NCI-H774 (cell line): ENCODE measurements around the gene LHB.
"Not testable (repeated sequence)": the region's sequence is repeated elsewhere in the genome, so short reads cannot be mapped to it uniquely, and the experiment has no call there.

Source experiments
- DNase-seq: peaks from one replicate; lab custom pipeline; 2025; lab: John Stamatoyannopoulos, UW

The LHB gene

DNA sequence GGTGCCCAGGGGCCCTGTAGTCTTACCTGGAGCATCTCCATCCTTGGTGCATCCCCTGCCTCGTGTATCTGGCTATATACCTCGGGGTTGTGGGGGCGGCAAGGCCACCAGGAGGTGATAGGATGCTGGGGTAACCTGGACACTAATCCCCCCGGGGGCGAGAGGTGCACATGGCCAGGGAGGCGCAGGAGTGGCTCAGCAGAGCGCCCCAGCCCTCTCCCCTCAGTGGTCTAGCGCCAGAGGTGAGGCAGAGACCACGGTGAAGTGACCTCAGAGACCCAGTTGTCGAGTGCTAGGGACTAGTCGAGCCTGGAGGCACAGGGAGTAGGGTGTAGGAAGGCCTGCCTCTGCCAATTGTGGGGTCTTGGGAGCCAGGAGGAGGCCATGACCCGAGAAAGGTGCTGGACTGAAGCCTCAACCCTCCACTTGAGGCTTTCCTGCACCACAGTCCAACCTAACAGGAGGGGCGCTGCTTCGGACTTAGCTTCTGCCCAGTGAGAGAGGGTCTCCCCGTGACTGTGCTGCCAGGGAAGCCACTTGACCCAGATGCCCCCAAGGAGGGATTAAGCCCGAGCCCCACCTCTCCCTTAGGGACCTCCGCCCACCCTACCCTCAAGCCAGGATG is at the start of gene LHB:
Gene LHB, minus strand, starts transcription at position 51 of the 625 bp plus-strand sequence. Its CDS starts 10 bp downstream, at position 41.
- no peak for DNase-seq

DNA sequence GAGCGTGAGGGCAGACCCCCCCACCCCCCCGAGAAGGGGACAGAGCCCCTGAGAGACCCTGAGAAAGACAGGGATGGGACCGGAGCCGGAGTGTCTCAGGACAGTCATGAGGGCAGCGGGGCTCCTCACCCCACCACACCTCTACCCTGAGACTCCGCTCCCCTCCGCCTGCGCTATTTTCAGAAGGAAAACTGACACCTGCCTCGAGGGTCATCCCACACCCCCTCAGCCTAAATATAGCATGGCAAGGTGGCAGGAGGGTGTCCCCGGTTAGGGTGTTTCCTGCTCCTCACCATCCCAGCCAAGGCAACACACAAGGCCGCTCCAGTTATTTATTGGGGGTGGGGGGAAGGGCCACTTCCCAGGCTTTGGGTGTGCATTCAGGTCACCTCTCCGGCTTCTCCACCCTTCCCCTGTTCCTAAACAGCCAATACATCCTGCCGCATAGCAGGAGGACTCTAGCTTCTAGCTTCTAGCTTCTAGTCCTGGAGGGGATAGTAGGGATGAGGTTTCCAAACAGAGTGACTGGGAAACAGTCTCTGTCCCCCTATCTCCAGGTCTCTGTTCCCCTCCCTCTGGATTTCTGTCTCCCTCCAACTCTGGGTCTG is 49.1 kb upstream of the LHB start:
- no peak for DNase-seq

DNA sequence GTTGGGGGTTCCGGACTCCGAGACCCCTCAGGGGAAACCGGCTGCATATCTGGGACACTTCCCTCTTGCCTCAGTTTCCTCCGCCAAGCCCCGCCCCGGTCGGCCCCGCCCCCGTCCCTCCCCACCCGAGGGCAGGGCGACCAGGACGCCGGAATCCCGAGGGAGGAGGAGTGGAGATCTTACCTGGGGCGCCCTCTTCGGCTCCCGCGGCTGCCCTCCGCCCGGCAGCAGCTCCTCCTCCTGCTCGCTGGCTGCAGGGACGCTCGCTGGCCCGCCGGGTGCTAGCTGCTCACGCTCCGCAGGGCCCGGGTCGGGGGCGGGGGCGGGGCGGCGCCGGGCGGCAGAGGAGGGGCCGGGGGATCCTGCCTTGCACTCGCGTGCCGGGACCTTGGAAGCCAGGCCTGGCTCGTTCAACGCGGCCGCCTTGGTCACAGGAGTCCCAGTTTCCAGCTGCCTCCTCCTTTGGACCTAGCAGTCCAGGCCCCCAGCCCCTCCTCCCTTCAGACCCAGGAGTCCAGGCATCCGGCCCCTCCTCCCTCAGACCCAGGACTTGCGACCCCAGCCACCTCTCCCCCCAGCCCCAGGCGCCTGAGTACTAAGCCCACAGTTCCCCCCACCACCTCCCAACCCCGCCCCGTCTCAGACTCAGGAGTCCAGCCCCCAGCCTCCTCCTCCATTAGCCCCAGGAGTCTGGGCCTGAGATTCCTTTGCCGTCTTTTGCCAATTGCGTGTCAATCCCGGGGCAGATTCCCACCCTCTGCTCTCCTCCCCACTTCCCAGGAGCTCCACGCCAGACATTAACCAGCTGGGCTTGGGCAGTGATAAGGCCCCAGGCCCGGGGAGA is 48.1 kb upstream of the LHB start, which contains the start of gene NTF4:
Gene NTF4, minus strand, starts transcription at position 51 of the 844 bp plus-strand sequence. CDS start 2,821 bp downstream, outside the sequence.
- no peak for DNase-seq

DNA sequence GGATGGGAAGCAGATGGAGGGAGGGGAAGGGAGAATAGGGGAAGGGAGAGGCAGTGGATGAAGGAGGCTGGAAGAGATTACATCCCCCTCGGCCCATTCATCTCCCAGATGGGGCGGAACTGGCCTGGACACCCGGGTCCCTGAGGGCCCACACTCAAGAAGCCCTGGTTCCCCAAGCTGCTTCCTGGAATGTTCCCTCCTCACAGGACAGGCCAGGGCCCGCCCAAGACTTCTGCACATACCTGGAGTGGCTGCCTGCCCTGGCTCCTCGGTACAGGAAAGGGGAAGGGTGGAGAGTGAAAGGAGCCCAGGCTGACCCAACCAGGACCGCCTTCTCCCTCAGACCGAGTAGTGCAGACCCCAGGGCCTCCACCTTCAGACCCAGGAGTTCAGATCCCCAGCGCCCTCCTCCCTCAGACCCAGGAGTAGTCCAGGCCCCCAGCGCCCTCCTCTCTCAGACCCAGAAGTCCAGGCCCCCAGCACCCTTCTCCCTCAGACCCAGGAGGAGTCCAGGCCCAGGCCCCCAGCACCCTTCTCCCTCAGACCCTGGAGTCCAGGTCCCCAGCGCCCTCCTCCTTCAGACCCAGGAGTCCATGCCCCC is 47.2 kb upstream of the LHB start:
- no peak for DNase-seq

DNA sequence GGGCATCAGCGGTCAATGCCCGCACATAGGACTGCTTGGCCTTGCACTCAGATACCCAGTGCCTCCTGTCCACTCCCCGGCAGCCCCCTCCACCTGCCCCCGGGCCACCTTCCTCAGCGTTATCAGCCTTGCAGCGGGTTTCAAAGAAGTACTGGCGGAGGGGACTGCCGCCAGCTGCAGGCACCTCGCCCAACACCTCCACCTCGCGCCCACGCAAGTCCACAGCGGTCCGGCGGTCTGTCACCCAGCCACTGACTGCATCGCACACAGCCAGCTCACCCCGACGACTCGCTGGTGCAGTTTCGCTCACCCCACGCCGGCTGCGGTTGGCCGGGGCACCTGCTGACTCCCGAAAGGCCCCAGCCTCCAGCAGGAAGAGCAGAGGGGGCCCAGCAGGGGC is 44.6 kb upstream of the LHB start:
- DNase-seq: no peak

DNA sequence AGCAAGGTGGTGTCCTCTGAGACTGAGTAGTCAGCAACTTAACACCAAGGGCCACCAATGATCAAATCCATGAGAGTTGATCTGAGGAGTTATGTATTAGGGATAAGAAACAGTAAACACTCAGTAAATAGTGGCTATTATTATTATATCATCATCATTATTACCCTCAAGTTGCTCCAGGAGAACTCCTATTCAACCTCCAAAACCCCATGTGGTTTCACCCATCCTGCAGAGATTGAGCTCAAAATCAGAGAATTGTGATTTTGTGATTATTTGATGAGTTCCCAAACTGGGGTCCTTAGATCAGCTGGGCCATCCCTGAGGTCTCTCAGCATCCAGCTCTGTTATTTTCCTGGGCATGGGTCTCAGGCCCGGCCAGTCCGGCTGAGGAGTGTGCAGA is 44.1 kb upstream of the LHB start:
- DNase-seq: no peak

DNA sequence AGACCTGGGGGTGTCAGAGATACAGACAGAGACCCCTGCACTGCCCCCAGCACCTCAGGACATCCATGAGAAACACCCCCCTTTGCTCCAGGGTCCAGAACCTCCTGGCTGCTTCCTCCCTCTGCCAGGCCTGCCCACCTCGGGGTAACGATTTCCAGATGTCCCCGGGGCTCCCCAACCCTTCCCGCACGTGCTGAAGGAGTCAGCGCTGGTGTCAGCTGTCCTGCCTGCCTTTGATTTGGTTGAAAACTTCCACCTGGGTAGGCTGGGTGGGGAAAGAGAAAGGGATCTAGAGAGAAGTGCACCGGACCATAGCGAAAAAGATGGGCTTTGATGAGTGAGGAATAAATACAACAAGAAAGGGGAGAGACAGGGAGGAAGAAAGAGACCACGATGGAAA is 42.2 kb upstream of the LHB start:
- no peak for DNase-seq

DNA sequence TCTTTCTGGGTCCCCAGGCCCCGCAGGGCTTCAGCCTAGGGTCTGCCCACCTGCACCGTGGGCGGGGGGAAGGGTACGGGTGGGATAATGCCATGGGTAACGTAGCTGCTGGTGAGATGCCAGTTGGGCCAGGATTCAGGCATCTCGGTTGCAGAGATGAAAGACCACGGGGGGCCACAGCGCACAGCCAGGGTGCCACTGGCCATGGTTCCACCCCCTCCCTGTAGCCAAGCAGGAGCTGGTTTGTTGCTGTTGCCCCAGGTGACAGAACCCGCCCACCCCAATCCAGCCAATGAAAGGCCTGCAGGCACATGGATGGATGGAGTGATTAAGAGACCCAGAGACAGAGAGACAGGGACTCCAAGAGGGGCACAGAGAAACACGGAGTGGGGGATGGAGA is 41.7 kb upstream of the LHB start:
- no peak for DNase-seq

DNA sequence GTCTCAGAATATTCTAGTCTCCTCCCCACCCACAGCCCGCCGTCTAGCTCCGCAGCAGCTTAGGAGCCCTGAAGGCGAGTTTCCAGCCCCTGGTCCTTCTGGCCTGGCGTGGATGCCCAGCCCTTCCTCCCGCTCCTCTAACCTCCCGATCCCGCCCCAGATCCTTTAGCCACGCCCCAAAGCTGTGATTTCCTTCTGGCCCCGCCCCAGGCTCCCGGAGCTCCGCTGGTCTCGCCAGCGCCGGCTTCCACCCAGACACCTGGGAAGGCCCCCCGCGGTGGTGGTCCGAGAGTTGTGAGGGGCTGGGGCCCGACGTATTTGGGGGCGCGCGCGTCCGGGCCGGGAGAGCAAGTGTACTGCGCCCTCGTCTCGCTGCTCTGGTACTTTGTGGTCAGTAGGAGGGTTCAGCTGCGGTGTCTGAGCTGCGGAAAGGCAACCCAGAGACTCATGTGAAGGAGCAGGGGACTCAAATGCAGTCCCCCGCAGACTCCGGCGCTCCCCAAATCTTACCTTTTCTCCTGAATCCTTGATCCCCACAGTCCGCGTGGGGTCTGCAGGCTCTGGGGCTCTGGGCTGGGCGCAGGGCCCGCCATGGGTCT is 40.8 kb upstream of the LHB start, which contains the start of gene CGB7:
Gene CGB7, minus strand, starts transcription at position 114 of the 599 bp plus-strand sequence. CDS start 2,374 bp downstream, outside the sequence.
- peak; percentile 32 for DNase-seq

DNA sequence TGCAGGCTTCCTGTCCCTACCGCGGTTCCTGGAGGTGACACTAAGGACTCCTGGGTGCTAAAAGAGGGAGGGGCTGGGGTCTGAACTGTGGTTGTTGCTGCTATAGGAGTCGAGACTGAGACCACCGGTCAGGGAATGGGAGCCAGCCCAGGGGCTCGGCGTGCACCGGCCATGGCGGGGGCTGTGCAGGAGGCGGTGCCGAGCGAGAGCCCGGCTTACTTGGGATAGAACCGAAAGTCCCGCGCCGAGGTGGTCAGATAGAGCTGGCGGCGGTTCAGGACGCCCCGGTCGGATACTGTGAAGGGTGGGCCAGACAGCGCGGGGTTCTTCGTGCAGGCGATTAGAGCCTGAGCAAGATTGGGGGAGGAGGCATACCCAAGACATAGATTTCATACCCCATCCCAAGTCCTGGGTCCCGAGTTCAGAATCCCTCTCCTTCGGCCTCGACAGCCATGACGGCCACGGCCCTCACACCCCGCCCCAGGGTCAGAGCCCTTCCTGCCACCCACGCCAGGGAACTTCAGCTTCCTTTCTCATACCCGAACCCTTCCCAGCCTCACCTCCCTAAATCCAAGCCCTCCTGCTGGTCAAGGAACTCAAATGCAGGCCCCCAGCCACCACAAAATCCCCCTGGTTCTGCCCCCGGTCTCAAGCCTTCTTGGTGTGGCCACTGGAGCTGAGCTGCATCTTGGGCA is 40.2 kb upstream of the LHB start:
- DNase-seq: not testable (repeated sequence)

DNA sequence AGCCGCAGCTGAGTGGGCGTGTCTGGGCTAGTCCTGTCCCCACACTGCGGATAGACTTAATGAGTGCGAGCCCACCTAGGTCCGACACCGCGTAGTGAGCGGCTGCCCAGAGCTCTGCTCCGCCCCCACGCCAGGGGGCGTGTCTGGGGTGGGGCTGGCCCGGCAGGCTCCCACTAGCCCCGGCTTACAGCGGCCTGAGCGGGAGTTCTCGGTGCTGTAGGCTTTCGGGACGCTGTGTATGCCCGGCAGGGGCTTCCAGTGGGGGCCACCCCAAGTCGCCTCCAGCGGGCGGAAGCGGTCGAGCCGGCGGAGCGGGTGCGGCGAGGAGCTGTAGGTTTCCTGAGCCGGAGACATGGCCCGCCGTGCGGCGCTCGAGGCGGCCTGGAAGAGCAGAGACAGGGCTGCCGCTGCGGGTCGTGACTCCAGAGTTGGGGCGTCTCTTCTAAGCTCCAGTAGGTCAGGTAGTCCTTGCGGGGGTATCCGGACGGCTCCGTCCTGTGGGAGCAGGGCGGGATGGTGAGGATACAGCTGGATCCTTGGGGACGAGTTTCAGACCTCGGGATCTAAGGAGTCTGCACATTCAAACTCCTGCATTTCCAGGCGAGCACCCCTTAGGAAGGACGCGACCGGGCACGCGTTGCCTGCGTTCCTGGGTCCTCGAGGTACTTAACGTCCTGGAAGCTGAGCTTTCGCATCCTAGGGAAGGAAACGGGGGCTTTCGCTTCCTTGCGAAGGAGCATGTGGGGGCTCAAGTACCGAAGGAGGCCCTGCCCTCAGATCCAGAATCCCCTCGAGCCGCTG is 39.4 kb upstream of the LHB start:
- DNase-seq: peak; percentile 59

DNA sequence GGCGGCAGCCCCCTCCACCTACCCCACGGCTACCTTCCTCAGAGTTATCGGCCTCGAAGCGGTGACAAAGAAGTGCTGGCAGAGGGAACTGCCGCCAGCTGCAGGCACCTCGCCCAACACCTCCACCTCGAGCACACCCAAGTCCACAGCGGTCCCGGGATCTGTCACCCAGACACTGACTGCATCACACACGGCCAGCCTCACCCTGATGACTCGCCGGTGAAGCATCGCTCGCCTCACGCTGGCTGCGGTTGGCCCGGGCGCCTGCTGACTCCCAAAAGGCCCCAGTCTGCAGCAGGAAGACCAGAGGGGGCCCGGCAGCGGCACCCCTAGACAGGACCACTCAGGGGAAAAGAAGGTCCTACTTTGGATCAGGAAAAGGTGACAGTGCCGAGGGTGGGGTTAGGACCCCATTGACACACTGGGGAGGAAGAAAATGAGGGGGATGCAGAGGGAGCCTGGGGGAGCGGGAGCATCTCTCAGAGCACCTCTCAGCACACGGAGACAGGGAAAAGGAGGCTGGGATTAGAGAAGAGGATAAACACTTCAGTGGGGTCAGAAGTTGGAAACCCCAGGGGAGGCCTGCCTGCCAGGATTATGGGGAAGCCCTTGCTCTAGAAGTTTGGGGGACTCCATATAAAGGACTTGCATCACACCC is 33.6 kb upstream of the LHB start:
- DNase-seq: not testable (repeated sequence)

DNA sequence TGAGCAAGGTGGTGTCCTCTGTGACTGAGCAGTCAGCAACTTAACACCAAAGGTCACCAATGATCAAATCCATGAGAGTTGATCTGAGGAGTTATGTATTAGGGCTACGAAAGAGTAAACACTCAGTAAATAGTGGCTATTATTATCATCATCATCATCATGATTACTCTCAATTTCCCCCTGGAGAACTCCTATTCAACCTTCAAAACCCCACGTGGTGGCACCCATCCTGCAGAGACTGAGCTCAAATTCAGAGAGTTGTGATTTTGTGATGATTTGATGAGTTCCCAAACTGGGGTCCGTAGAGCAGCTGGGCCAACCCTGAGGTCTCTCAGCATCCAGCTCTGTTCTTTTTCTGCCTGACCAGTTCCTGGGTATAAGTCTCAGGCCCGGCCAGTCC is 32.9 kb upstream of the LHB start:
- not testable (repeated sequence) for DNase-seq

DNA sequence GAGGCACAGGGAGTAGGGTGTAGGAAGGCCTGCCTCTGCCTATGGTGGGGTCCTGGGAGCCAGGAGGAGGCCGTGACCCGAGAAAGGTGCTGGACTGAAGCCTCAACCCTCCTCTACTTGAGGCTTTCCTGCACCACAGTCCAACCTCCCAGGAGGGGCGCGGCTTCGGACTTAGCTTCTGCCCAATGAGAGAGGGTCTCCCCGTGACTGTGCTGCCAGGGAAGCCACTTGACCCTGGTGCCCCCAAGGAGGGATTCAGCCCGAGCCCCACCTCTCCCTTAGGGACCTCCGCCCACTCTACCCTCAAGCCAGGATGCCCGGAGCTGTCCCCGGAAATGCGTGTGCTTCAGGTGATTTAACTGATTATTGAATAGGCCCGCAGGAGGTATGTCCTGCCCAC is 32.1 kb upstream of the LHB start, which contains the start of gene CGB8:
Gene CGB8, minus strand, starts transcription at position 101 of the 400 bp plus-strand sequence. CDS start 372 bp downstream, outside the sequence.
- not testable (repeated sequence) for DNase-seq

DNA sequence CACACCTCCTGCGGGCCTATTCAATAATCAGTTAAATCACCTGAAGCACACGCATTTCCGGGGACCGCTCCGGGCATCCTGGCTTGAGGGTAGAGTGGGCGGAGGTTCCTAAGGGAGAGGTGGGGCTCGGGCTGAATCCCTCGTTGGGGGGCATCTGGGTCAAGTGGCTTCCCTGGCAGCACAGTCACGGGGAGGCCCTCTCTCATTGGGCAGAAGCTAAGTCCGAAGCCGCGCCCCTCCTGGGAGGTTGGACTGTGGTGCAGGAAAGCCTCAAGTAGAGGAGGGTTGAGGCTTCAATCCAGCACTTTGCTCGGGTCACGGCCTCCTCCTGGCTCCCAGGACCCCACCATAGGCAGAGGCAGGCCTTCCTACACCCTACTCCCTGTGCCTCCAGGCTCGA is 26.7 kb upstream of the LHB start, which contains the start of gene CGB5:
Gene CGB5, plus strand, starts transcription at position 301 of the 400 bp plus-strand sequence. CDS start 362 bp downstream, outside the sequence.
- DNase-seq: not testable (repeated sequence)

DNA sequence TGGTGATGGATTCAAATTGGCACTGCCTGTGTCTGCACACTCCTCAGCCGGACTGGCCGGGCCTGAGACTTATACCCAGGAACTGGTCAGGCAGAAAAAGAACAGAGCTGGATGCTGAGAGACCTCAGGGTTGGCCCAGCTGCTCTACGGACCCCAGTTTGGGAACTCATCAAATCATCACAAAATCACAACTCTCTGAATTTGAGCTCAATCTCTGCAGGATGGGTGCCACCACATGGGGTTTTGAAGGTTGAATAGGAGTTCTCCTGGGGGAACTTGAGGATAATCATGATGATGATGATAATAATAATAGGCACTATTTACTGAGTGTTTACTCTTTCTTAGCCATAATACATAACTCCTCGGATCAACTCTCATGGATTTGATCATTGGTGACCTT is 25.8 kb upstream of the LHB start:
- not testable (repeated sequence) for DNase-seq

DNA sequence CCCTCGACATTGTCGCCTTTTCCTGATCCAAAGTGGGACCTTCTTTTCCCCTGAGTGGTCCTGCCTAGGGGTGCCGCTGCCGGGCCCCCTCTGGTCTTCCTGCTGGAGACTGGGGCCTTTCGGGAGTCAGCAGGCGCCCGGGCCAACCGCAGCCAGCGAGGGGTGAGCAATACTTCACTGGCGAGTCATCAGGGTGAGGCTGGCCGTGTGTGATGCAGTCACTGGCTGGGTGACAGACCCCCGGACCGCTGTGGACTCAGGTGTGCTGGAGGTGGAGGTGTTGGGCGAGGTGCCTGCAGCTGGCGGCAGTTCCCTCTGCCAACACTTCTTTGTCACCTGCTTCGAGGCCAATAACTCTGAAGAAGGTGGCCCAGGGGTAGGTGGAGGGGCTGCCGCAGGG is 25.3 kb upstream of the LHB start:
- DNase-seq: no peak

DNA sequence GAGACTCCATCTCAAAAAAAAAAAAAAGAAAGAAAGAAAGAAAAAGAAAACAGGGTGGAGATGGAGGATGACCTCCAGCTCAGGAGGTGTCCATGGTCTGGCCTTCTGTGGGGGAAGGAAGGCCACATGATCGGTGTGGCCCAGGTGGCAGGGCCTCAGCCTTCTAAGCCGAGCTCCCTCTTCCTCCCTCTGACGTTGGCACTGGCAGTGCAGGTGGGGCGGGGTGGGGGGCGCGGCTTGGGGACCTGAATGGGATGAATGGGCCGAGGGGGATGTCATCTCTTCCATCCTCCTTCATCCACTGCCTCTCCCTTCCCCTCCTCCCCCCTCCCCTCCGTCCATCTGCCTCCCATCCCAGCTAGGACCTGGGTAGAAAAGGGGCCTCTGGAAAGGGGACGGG is 22.8 kb upstream of the LHB start:
- not testable (repeated sequence) for DNase-seq

DNA sequence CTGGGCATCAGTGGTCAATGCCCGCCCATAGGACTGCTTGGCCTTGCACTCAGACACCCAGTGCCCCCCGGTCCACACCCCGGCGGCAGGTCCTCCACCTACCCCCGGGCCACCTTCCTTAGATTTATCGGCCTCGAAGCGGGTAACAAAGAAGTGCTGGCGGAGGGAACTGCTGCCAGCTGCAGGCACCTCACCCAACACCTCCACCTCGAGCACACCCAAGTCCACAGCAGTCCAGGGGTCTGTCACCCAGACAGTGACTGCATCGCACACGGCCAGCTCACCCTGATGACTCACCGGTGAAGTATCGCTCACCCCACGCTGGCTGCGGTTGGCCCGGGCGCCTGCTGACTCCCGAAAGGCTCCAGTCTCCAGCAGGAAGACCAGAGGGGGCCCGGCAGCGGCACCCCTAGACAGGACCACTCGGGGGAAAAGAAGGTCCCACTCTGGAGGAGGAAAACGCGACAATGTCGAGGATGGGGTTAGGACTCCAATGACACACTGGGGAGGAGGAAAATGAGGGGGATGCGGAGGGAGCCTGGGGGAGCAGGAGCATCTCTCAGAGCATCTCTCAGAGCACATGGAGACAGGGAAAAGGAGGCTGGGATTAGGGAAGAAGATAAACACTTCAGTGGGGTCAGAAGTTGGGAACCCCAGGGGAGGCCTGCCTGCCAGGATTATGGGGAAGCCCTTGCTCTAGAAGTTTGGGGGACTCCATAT is 21.8 kb upstream of the LHB start:
- not testable (repeated sequence) for DNase-seq
